Measurements from ENCODE around the gene XPC. TPM values are rescaled to one million over a fixed set of nuclear protein-coding genes. Genes with fewer than 3 reads are reported as not detected.
"Not testable (repeated sequence)": the region's sequence is repeated elsewhere in the genome, so short reads cannot be mapped to it uniquely, and the experiment has no call there.

The XPC gene
- total and polyA plus RNA-seq, 7 donors = 5.3 to 19.5 (median 15.1) TPM

DNA sequence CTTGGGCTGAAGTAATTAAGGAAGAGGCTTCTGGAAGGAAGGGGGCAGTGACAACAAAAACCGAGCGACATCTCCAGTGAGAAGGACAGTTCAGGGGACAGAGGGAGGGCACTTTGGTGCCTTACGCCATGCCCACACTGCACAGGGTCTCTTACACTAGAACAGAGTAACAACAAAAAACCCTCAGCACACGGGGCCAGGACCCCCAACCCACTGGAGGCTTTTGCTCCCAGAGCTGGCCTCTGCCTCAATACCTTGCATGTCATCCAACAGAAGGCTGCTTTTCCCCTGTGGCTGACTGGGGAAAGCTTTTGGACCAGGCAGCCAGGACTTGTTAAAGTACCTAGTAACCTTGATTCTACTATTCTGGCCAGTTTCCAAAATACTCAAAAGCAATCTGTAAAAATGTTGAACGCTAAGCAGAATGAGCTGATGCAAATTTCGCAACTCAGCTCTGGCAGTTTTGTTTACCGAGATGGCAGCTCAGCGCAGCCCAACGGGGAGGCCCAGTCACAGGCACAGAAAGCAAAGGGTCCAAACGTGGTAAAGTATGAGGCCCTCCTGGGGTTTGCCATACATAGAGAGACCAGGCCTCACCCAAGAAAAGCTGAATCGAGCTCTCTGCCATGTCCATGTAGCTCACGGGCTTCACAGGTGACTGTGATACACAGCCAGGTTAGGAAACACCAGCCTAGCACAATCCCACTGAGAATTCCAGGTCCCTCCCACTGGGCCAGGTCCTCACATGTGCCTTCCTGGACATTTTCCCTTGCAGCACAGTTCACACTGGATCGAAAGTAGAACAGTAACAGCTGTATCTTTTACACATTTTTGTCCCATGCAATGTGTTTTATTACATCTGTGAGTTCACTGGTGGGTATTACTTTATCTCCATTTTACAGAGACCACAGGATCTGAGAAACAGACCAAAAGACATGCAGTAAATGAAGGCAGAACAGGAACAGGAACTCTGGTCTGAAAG is 59.7 kb downstream of the XPC start:
- Histone ChIP-seq H3K36me3 (ENCODE audit: insufficient read depth in 1 of 2, low read depth in 1 of 2) (peaks cover 21 to 70% of the 10 kb centered on the region in 2 donors), H3K9me3 (no peaks in the 10 kb centered on the region), H3K4me1 (peaks cover 12% of the 10 kb centered on the region), H3K27me3 (ENCODE audit: insufficient read depth in 3 of 3, low read length in 2 of 3) (no peaks in the 10 kb centered on the region), H3K27ac (no peak overlapping the region), H3K4me3 (no peak overlapping the region)
- intact Hi-C loops (cut with DNase I) = loop anchor here in 1 of 2 donors (5.0 to 10.0 kb wide), 2 partner anchors 221 to 546 kb away; no protein-coding TSS in a partner anchor
- TF ChIP-seq, protein P1, sequence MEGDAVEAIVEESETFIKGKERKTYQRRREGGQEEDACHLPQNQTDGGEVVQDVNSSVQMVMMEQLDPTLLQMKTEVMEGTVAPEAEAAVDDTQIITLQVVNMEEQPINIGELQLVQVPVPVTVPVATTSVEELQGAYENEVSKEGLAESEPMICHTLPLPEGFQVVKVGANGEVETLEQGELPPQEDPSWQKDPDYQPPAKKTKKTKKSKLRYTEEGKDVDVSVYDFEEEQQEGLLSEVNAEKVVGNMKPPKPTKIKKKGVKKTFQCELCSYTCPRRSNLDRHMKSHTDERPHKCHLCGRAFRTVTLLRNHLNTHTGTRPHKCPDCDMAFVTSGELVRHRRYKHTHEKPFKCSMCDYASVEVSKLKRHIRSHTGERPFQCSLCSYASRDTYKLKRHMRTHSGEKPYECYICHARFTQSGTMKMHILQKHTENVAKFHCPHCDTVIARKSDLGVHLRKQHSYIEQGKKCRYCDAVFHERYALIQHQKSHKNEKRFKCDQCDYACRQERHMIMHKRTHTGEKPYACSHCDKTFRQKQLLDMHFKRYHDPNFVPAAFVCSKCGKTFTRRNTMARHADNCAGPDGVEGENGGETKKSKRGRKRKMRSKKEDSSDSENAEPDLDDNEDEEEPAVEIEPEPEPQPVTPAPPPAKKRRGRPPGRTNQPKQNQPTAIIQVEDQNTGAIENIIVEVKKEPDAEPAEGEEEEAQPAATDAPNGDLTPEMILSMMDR (IDR thresholded peaks at IDR 0.05) = no peak
- 70 to 81% (median 74%) methylated on average over 13 of the region's 13 CpGs for WGBS, 3 donors
- ATAC-seq (no peak), DNase-seq (no peak)

DNA sequence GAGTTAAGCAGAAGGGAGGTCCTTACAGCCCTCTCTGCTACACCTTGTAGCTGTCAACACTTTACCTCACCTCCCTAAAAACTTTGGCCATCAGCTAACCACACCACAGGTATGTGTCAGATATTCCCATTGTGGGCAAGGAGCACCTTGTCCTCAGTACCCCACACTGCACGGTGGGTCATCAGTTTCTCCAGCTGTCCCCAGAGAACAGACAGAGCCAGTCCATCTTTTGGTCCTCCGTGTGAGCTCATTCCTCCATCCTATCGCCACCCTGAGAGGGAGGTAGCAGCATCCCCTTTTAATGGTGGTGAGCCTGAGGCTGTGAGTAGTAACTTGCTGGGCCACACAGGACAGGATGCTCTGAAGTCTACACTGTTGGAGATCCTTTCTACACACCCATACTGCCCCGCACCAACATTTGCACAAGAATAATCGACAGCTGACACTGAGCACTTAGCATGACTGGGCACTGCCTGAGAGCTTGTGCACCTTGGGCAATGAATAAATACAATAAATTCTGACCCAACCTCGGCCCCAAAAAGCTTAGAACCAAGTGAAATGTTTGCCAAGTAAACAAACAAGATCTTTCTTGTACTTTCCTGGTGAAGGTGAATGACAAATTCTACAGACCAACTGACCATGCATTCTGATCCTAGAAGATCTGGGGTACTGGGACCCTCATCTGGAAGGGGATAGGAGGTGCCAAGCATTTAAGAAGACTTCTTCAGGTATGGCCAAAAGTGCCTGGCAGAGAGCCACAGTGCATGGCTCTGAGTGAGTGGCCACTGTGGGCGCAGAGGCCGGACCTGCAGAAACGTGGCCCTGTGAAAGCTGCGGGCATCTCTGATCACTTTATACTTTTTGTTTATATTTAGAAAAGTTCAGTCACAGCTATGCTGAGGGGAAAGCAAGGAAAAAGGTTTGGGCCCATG is 60.7 kb downstream of the XPC start:
- H3K27ac ChIP-seq = no peak overlapping the region
- no peaks in the 10 kb centered on the region for H3K9me3 ChIP-seq
- H3K36me3 ChIP-seq (ENCODE audit: insufficient read depth in 1 of 2, low read depth in 1 of 2) = peaks cover 27 to 79% of the 10 kb centered on the region in 2 donors
- no peaks in the 10 kb centered on the region for H3K27me3 ChIP-seq (ENCODE audit: insufficient read depth in 3 of 3, low read length in 2 of 3)
- WGBS, 3 donors = 88 to 92% (median 90%) methylated on average over 10 of the region's 10 CpGs
- TF ChIP-seq, protein P1 (IDR thresholded peaks at IDR 0.05) = no peak
- ATAC-seq = no peak
- peaks cover 3% of the 10 kb centered on the region for H3K4me1 ChIP-seq
- DNase-seq = no peak
- H3K4me3 ChIP-seq = no peak overlapping the region
- intact Hi-C loops (cut with DNase I) = loop anchor here in 1 of 2 donors (5.0 to 10.0 kb wide), 2 partner anchors 220 to 547 kb away; no protein-coding TSS in a partner anchor

DNA sequence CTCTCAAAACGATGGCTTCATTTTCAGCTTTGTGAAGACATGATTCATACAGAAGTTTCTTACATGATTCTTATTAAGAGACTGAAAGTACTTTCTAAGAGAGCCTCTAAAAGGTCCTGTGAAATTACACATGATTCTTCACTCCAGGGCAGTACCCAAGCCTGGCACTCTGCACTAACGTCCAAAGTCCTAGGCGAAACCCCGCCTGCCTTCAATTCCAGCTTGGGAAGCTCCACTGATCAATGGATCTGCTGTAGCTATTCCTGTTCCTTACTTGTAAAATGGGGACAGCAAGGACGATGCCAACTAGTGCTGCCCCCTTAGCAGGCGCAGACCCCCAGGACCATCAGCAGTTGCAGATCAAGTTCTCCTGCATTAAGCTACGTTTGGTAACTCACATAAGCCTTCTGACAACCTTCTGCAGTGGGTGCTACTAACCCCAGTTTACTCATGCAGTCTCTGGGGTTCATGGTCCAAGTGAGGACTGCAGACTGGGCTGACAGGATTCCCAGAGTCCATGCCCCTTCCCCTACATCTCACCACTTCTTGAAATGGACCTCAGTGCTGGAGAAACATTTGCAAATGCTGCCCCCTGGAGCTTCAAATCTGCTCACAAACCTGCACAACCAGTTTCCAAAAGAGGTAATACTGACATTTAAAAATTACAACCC is 64.3 kb downstream of the XPC start:
- Histone ChIP-seq H3K4me1 (no peaks in the 10 kb centered on the region), H3K4me3 (no peak overlapping the region), H3K36me3 (ENCODE audit: insufficient read depth in 1 of 2, low read depth in 1 of 2) (peaks cover 25 to 63% of the 10 kb centered on the region in 2 donors), H3K27ac (no peak overlapping the region), H3K9me3 (no peaks in the 10 kb centered on the region), H3K27me3 (ENCODE audit: insufficient read depth in 3 of 3, low read length in 2 of 3) (no peaks in the 10 kb centered on the region)
- ATAC-seq (no peak), DNase-seq (no peak)
- intact Hi-C loops (cut with DNase I) = loop anchor here in 1 of 2 donors (10.0 kb wide), 1 partner anchor 551 kb away; no protein-coding TSS in a partner anchor
- TF ChIP-seq, protein P1 (IDR thresholded peaks at IDR 0.05) = no peak
- 89 to 95% (median 93%) methylated on average over 7 of the region's 7 CpGs for WGBS, 3 donors

GRCh38 chr3:14110699-14111098 is 67.7 kb downstream of the XPC start:
- no peak overlapping the region for H3K27ac ChIP-seq
- ATAC-seq (no peak), DNase-seq (no peak)
- intact Hi-C loops (cut with DNase I) = loop anchor here in 1 of 2 donors (10.0 kb wide), 1 partner anchor 554 kb away; no protein-coding TSS in a partner anchor
- peaks cover 22 to 46% of the 10 kb centered on the region in 2 donors for H3K36me3 ChIP-seq (ENCODE audit: insufficient read depth in 1 of 2, low read depth in 1 of 2)
- TF ChIP-seq, protein P1 (IDR thresholded peaks at IDR 0.05) = no peak
- no peaks in the 10 kb centered on the region for H3K4me1 ChIP-seq
- no peaks in the 10 kb centered on the region for H3K9me3 ChIP-seq
- no peaks in the 10 kb centered on the region for H3K27me3 ChIP-seq (ENCODE audit: insufficient read depth in 3 of 3, low read length in 2 of 3)
- WGBS, 3 donors = 90 to 92% (median 92%) methylated on average over 4 of the region's 4 CpGs
- no peak overlapping the region for H3K4me3 ChIP-seq

DNA sequence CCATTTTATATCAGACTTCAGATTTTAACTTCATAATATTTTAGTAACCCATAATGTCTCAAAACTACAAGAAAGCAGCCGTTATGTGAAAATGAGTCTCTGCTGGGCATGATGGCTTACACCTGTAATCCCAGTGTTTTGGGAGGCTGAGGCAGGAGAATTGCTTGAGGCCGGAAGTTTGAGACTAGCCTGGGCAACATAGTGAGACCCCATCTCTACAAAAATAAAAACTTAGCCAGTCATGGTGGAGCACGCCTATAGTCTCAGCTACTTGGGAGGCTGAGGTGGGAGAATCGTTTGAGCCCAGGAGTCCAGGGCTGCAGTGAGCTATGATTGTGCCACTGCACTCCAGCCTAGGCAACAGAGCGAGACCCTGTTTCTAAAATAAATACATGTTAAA is 68.6 kb downstream of the XPC start:
- WGBS, 3 donors = 92 to 95% (median 94%) methylated on average over 5 of the region's 5 CpGs
- H3K9me3 ChIP-seq = not testable (repeated sequence)
- intact Hi-C loops (cut with DNase I) = loop anchor here in 1 of 2 donors (10.0 kb wide), 1 partner anchor 555 kb away; no protein-coding TSS in a partner anchor

More for the DNA sequence above, 68.6 kb downstream of the XPC start:
- H3K27me3 ChIP-seq (ENCODE audit: insufficient read depth in 3 of 3, low read length in 2 of 3); H3K27ac ChIP-seq; DNase-seq; ATAC-seq; H3K4me1 ChIP-seq; H3K4me3 ChIP-seq: not testable (repeated sequence)
- H3K36me3 ChIP-seq (ENCODE audit: insufficient read depth in 1 of 2, low read depth in 1 of 2) = peaks cover 15 to 38% of the 10 kb centered on the region in 2 donors

Data from psoas muscle (tissue), 8 donors.